Measurements from ENCODE around the gene CLDND2. TPM values are rescaled to one million over a fixed set of nuclear protein-coding genes. Genes with fewer than 3 reads are reported as not detected.

Gene CLDND2
- total and polyA plus RNA-seq, 2 experiments from 2014 or later, result 7.7 TPM; not detected in 1

DNA sequence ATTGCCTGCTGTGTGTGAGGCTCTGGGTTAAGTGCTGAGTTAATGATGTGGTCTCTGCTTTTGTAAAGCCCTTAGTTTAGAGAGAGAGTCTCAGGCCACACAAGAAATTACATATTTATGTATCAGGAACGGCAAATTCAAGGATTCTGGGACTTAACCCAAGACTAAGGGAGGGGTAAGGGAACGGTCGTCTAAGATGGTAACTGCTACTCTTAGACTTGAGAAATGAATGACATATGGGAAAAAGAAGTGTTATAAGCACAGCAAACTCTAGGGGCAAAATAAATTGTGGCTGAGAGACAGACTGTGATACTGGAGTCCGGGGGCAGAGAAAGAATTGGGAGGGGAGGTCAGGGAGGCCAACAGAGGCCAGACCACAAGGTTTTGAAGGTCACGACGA lies 37.1 kb downstream of the CLDND2 start:
- Histone ChIP-seq H3K79me2 (replicated peaks; ENCODE audit: insufficient read depth) (no peaks in the 10 kb centered on the region), H3F3A (replicated peaks; ENCODE audit: low read depth) (no peaks in the 10 kb centered on the region), H3K4me3 (no peak overlapping the region), H3K36me3 (ENCODE audit: insufficient read depth) (0 out of 2 replicates have a peak, but pooled peaks cover 6% of the 10 kb centered on the region), H3K27me3 (ENCODE audit: insufficient read depth) (peaks cover 8% of the 10 kb centered on the region), H2AFZ (no peak overlapping the region), H3K4me1 (ENCODE audit: insufficient read depth) (peaks cover 10% of the 10 kb centered on the region; the same call in 1 of the 2 replicates), H3K9me2 (ENCODE audit: insufficient read depth) (0 out of 2 replicates have a peak, but pooled peaks cover 3% of the 10 kb centered on the region), H4K20me1 (replicated peaks; ENCODE audit: insufficient read depth) (no peaks in the 10 kb centered on the region), H3K27ac (ENCODE audit: low read depth) (no peak overlapping the region), H3K4me2 (no peak overlapping the region)
- no peak overlapping the region for H3K27ac Mint-ChIP-seq
- no peak overlapping the region for H3K4me3 Mint-ChIP-seq
- H3K4me1 Mint-ChIP-seq, result peaks cover 18% of the 10 kb centered on the region
- TF ChIP-seq, protein P1, sequence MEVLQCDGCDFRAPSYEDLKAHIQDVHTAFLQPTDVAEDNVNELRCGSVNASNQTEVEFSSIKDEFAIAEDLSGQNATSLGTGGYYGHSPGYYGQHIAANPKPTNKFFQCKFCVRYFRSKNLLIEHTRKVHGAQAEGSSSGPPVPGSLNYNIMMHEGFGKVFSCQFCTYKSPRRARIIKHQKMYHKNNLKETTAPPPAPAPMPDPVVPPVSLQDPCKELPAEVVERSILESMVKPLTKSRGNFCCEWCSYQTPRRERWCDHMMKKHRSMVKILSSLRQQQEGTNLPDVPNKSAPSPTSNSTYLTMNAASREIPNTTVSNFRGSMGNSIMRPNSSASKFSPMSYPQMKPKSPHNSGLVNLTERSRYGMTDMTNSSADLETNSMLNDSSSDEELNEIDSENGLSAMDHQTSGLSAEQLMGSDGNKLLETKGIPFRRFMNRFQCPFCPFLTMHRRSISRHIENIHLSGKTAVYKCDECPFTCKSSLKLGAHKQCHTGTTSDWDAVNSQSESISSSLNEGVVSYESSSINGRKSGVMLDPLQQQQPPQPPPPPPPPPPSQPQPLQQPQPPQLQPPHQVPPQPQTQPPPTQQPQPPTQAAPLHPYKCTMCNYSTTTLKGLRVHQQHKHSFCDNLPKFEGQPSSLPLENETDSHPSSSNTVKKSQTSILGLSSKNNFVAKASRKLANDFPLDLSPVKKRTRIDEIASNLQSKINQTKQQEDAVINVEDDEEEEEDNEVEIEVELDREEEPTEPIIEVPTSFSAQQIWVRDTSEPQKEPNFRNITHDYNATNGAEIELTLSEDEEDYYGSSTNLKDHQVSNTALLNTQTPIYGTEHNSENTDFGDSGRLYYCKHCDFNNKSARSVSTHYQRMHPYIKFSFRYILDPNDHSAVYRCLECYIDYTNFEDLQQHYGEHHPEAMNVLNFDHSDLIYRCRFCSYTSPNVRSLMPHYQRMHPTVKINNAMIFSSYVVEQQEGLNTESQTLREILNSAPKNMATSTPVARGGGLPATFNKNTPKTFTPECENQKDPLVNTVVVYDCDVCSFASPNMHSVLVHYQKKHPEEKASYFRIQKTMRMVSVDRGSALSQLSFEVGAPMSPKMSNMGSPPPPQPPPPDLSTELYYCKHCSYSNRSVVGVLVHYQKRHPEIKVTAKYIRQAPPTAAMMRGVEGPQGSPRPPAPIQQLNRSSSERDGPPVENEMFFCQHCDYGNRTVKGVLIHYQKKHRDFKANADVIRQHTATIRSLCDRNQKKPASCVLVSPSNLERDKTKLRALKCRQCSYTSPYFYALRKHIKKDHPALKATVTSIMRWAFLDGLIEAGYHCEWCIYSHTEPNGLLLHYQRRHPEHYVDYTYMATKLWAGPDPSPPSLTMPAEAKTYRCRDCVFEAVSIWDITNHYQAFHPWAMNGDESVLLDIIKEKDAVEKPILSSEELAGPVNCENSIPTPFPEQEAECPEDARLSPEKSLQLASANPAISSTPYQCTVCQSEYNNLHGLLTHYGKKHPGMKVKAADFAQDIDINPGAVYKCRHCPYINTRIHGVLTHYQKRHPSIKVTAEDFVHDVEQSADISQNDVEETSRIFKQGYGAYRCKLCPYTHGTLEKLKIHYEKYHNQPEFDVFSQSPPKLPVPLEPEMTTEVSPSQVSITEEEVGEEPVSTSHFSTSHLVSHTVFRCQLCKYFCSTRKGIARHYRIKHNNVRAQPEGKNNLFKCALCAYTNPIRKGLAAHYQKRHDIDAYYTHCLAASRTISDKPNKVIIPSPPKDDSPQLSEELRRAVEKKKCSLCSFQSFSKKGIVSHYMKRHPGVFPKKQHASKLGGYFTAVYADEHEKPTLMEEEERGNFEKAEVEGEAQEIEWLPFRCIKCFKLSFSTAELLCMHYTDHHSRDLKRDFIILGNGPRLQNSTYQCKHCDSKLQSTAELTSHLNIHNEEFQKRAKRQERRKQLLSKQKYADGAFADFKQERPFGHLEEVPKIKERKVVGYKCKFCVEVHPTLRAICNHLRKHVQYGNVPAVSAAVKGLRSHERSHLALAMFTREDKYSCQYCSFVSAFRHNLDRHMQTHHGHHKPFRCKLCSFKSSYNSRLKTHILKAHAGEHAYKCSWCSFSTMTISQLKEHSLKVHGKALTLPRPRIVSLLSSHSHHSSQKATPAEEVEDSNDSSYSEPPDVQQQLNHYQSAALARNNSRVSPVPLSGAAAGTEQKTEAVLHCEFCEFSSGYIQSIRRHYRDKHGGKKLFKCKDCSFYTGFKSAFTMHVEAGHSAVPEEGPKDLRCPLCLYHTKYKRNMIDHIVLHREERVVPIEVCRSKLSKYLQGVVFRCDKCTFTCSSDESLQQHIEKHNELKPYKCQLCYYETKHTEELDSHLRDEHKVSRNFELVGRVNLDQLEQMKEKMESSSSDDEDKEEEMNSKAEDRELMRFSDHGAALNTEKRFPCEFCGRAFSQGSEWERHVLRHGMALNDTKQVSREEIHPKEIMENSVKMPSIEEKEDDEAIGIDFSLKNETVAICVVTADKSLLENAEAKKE (CRISPR knock-in tag; IDR thresholded peaks at IDR 0.05), result no peak
- TF ChIP-seq ZNF331 (CRISPR knock-in tag; IDR thresholded peaks at IDR 0.05; ENCODE audit: low read depth), result no peak
- no peak for TF ChIP-seq EZH2 (IDR thresholded peaks at IDR 0.05; ENCODE audit: low read depth, unreplicated experiment)
- TF ChIP-seq, protein P2, sequence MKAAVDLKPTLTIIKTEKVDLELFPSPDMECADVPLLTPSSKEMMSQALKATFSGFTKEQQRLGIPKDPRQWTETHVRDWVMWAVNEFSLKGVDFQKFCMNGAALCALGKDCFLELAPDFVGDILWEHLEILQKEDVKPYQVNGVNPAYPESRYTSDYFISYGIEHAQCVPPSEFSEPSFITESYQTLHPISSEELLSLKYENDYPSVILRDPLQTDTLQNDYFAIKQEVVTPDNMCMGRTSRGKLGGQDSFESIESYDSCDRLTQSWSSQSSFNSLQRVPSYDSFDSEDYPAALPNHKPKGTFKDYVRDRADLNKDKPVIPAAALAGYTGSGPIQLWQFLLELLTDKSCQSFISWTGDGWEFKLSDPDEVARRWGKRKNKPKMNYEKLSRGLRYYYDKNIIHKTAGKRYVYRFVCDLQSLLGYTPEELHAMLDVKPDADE (IDR thresholded peaks at IDR 0.05), result no peak
- TF ChIP-seq, protein P3, sequence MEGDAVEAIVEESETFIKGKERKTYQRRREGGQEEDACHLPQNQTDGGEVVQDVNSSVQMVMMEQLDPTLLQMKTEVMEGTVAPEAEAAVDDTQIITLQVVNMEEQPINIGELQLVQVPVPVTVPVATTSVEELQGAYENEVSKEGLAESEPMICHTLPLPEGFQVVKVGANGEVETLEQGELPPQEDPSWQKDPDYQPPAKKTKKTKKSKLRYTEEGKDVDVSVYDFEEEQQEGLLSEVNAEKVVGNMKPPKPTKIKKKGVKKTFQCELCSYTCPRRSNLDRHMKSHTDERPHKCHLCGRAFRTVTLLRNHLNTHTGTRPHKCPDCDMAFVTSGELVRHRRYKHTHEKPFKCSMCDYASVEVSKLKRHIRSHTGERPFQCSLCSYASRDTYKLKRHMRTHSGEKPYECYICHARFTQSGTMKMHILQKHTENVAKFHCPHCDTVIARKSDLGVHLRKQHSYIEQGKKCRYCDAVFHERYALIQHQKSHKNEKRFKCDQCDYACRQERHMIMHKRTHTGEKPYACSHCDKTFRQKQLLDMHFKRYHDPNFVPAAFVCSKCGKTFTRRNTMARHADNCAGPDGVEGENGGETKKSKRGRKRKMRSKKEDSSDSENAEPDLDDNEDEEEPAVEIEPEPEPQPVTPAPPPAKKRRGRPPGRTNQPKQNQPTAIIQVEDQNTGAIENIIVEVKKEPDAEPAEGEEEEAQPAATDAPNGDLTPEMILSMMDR (conservative IDR thresholded peaks at IDR 0.05; ENCODE audit: low read depth in 2 of 2), result no peak
- TF ChIP-seq CREB1 (CRISPR knock-in tag; IDR thresholded peaks at IDR 0.05; ENCODE audit: low read depth), result no peak
- no peak for TF ChIP-seq STAT1 (IDR thresholded peaks at IDR 0.05; ENCODE audit: unreplicated experiment)
- TF ChIP-seq, protein P4, sequence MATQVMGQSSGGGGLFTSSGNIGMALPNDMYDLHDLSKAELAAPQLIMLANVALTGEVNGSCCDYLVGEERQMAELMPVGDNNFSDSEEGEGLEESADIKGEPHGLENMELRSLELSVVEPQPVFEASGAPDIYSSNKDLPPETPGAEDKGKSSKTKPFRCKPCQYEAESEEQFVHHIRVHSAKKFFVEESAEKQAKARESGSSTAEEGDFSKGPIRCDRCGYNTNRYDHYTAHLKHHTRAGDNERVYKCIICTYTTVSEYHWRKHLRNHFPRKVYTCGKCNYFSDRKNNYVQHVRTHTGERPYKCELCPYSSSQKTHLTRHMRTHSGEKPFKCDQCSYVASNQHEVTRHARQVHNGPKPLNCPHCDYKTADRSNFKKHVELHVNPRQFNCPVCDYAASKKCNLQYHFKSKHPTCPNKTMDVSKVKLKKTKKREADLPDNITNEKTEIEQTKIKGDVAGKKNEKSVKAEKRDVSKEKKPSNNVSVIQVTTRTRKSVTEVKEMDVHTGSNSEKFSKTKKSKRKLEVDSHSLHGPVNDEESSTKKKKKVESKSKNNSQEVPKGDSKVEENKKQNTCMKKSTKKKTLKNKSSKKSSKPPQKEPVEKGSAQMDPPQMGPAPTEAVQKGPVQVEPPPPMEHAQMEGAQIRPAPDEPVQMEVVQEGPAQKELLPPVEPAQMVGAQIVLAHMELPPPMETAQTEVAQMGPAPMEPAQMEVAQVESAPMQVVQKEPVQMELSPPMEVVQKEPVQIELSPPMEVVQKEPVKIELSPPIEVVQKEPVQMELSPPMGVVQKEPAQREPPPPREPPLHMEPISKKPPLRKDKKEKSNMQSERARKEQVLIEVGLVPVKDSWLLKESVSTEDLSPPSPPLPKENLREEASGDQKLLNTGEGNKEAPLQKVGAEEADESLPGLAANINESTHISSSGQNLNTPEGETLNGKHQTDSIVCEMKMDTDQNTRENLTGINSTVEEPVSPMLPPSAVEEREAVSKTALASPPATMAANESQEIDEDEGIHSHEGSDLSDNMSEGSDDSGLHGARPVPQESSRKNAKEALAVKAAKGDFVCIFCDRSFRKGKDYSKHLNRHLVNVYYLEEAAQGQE (IDR thresholded peaks at IDR 0.05; ENCODE audit: unreplicated experiment), result no peak
- TF ChIP-seq ZNF114 (CRISPR knock-in tag; IDR thresholded peaks at IDR 0.05), result no peak
- TF ChIP-seq EZH2phosphoT487 (IDR thresholded peaks at IDR 0.05; ENCODE audit: unreplicated experiment), result no peak
- TF ChIP-seq POLR2AphosphoS5 (IDR thresholded peaks at IDR 0.05; ENCODE audit: low read depth), result no peak
- no peak for TF ChIP-seq NANOG (IDR thresholded peaks at IDR 0.05; ENCODE audit: borderline replicate concordance)
- TF ChIP-seq JUNB (IDR thresholded peaks at IDR 0.05; ENCODE audit: unreplicated experiment), result no peak
- no peak for ATAC-seq
- H3K27me3 Mint-ChIP-seq (ENCODE audit: insufficient read depth, low read depth, poor library complexity), result peaks cover 23% of the 10 kb centered on the region
- peaks cover 47% of the 10 kb centered on the region for H3K36me3 Mint-ChIP-seq (ENCODE audit: low read depth)
- H3K9me3 Mint-ChIP-seq, result no peaks in the 10 kb centered on the region; the same call in 2 of the 3 replicates
- DNase-seq (ENCODE audit: low spot score), result no peak

Data from GM23338 (cell line).